ENCODE results near the gene LACTBL1. TPM values are rescaled to one million over a fixed set of nuclear protein-coding genes. Genes with fewer than 3 reads are reported as not detected.

The LACTBL1 gene
- total RNA-seq, 1 experiment from 2014 or later, result 0.28 TPM

- CTCF ChIA-PET, result no interaction called here
- no TSS peak for BruUV-seq (replicated peaks)
- Histone ChIP-seq H3K4me2 (no peak overlapping the region), H3K36me3 (ENCODE audit: low read depth) (no peaks in the 10 kb centered on the region), H2AFZ (no peak overlapping the region), H3K27me3 (ENCODE audit: insufficient read depth, low read depth) (no peaks in the 10 kb centered on the region), H3K4me1 (replicated peaks; ENCODE audit: insufficient read depth) (no peaks in the 10 kb centered on the region), H4K20me1 (ENCODE audit: insufficient read depth) (no peaks in the 10 kb centered on the region), H3K9me3 (ENCODE audit: insufficient read depth, low read depth) (no peaks in the 10 kb centered on the region), H3K4me3 (no peak overlapping the region), H3F3A (ENCODE audit: insufficient read depth, low read depth) (no peaks in the 10 kb centered on the region), H3K9me2 (ENCODE audit: insufficient read depth) (no peaks in the 10 kb centered on the region), H3K79me2 (ENCODE audit: low read depth) (no peaks in the 10 kb centered on the region), H3K27ac (no peak overlapping the region)
- no peak for DNase-seq
- POLR2A ChIA-PET (ENCODE audit: unreplicated experiment), result no interaction called here
- TF ChIP-seq EZH2 (IDR thresholded peaks at IDR 0.05; ENCODE audit: low read depth) (no peak), CTCF (conservative IDR thresholded peaks at IDR 0.05) (no peak)
- intact Hi-C loops (cut with micrococcal nuclease; ENCODE audit: unreplicated experiment), result no loop called here
Measured at GRCh38 chr1:22916471-22916820, 56.2 kb downstream of the LACTBL1 start.

DNA sequence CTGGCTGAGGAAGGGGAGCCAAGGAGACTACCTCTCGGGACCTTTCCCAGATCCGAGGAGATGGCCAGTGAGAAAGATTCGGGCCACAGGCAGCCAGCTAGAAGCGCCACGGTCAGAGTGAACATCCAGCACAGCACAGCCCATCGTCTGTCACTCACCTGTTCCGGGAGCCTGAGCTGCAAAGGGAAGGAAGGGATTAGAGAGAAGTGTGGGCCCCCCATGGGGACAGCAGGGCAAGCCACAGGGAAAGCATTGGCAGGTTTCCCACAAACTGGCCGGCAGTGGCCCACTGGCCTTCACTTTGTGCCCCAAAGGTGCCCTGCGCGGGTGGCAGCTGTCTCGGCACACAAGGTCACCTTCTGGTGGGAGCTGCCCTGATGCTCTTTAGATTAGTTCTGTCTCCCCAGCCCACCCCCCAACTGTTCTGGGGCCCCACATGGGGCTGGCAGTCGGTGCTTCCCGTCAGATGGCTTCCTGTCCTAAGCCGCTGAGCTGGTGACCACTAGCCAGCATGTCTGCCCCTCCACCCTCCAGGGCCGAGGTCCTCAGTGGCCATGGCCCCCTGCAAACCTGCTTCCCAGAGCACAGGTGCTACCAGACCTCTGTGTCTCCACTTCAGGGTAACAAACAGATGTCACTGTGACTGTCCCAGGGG lies 56.7 kb downstream of the LACTBL1 start:
- Histone ChIP-seq H3K9me2 (ENCODE audit: insufficient read depth) (no peaks in the 10 kb centered on the region), H3K79me2 (ENCODE audit: low read depth) (no peaks in the 10 kb centered on the region), H2AFZ (no peak overlapping the region), H3K4me2 (no peak overlapping the region), H3F3A (ENCODE audit: insufficient read depth, low read depth) (no peaks in the 10 kb centered on the region), H3K27me3 (ENCODE audit: insufficient read depth, low read depth) (no peaks in the 10 kb centered on the region), H3K4me1 (replicated peaks; ENCODE audit: insufficient read depth) (no peaks in the 10 kb centered on the region), H3K9me3 (ENCODE audit: insufficient read depth, low read depth) (no peaks in the 10 kb centered on the region), H4K20me1 (ENCODE audit: insufficient read depth) (no peaks in the 10 kb centered on the region), H3K36me3 (ENCODE audit: low read depth) (no peaks in the 10 kb centered on the region), H3K4me3 (no peak overlapping the region), H3K27ac (no peak overlapping the region)
- no TSS peak for BruUV-seq (replicated peaks)
- POLR2A ChIA-PET (ENCODE audit: unreplicated experiment), result interaction anchor here (0.7 kb wide), 1 partner anchor 190 kb away, joined by 3 read pairs; no protein-coding TSS in a partner anchor
- intact Hi-C loops (cut with micrococcal nuclease; ENCODE audit: unreplicated experiment), result no loop called here
- no peak for DNase-seq
- TF ChIP-seq CTCF (conservative IDR thresholded peaks at IDR 0.05) (no peak), EZH2 (IDR thresholded peaks at IDR 0.05; ENCODE audit: low read depth) (no peak)
- CTCF ChIA-PET, result no interaction called here

DNA sequence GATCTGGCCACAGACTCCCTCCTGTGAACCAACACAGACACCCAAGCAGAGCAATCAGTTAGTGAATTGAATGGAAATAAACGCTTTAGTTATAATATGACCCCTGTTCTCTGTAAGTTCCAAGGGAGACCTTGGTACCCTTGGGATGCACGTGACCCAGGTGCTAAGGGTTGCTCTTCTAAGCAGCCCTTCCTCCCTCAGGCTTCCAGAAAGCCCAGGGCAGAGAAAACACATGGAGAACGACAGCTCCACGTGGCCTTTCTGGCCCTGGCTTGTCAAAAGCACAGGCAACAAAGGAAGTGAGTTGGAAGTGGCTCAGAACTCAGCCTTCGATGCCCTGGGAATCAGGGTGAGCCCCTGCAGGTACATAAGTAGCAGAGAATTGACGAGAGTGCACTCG lies 57.4 kb downstream of the LACTBL1 start:
- intact Hi-C loops (cut with micrococcal nuclease; ENCODE audit: unreplicated experiment), result no loop called here

More for the DNA sequence above, 57.4 kb downstream of the LACTBL1 start:
- no peak overlapping the region for H3K4me3 ChIP-seq
- BruUV-seq (replicated peaks), result no TSS peak
- H3K36me3 ChIP-seq (ENCODE audit: low read depth), result no peaks in the 10 kb centered on the region
- no peak overlapping the region for H2AFZ ChIP-seq
- H3K4me2 ChIP-seq, result no peak overlapping the region
- ChIA-PET POLR2A (ENCODE audit: unreplicated experiment) (no interaction called here), CTCF (no interaction called here)
- H3K4me1 ChIP-seq (replicated peaks; ENCODE audit: insufficient read depth), result no peaks in the 10 kb centered on the region
- no peak for TF ChIP-seq EZH2 (IDR thresholded peaks at IDR 0.05; ENCODE audit: low read depth)
- no peak for TF ChIP-seq CTCF (conservative IDR thresholded peaks at IDR 0.05)
- H4K20me1 ChIP-seq (ENCODE audit: insufficient read depth), result no peaks in the 10 kb centered on the region
- no peaks in the 10 kb centered on the region for H3K9me3 ChIP-seq (ENCODE audit: insufficient read depth, low read depth)
- H3F3A ChIP-seq (ENCODE audit: insufficient read depth, low read depth), result no peaks in the 10 kb centered on the region
- H3K27ac ChIP-seq, result no peak overlapping the region
- H3K9me2 ChIP-seq (ENCODE audit: insufficient read depth), result no peaks in the 10 kb centered on the region
- no peaks in the 10 kb centered on the region for H3K79me2 ChIP-seq (ENCODE audit: low read depth)
- no peak for DNase-seq
- H3K27me3 ChIP-seq (ENCODE audit: insufficient read depth, low read depth), result no peaks in the 10 kb centered on the region
